OCI-LY1 (cell line): ENCODE measurements around the gene CEP112.

Source experiments
- H2AFZ ChIP-seq: fragments of 200-600 bp; sonication (generic), shearing (Covaris generic); 2 replicates; pipeline ENCODE4 v1.6.0; 2014; ENCODE audit warnings: antibody characterized with exemption, mild to moderate bottlenecking, low read length
- H3F3A ChIP-seq: fragments of 200-600 bp; sonication (generic), shearing (Covaris generic); 2 replicates; pipeline ENCODE4 v1.6.0; 2014; ENCODE audit warnings: mild to moderate bottlenecking, antibody characterized with exemption, low read length, moderate library complexity; ENCODE audit not compliant: insufficient read depth
- H3K27ac ChIP-seq: fragments of 200-600 bp; sonication (generic); 2 replicates; pipeline ENCODE4 v1.5.1; 2014; ENCODE audit warnings: low read length, mixed run types, mild to moderate bottlenecking, low read depth; ENCODE audit not compliant: poor library complexity, severe bottlenecking
- H3K27me3 ChIP-seq: fragments of 200-600 bp; sonication (generic); 2 replicates; pipeline ENCODE4 v1.6.0; 2014; ENCODE audit warnings: antibody characterized with exemption, mild to moderate bottlenecking, low read length, moderate library complexity; ENCODE audit not compliant: insufficient read depth
- H3K36me3 ChIP-seq: fragments of 200-600 bp; sonication (generic); 2 replicates; pipeline ENCODE4 v1.6.1; 2014; ENCODE audit warnings: mild to moderate bottlenecking, antibody characterized with exemption, low read length, moderate library complexity, mixed read lengths; ENCODE audit not compliant: insufficient read depth
- H3K4me1 ChIP-seq: fragments of 200-600 bp; sonication (generic); 2 replicates; pipeline ENCODE4 v1.5.1; 2014; ENCODE audit warnings: mild to moderate bottlenecking, low read length, moderate library complexity; ENCODE audit not compliant: insufficient read depth, severe bottlenecking
- H3K4me2 ChIP-seq: fragments of 200-600 bp; sonication (generic), shearing (Covaris generic); 2 replicates; pipeline ENCODE4 v1.6.1; 2014; ENCODE audit warnings: low read length
- H3K4me3 ChIP-seq: fragments of 200-600 bp; sonication (generic); 2 replicates; pipeline ENCODE4 v1.5.1; 2014; ENCODE audit warnings: low read length, low read depth, mild to moderate bottlenecking, mixed read lengths; ENCODE audit not compliant: poor library complexity, severe bottlenecking
- H3K79me2 ChIP-seq: fragments of 200-600 bp; shearing (Covaris generic); 2 replicates; pipeline ENCODE4 v1.6.1; 2016; ENCODE audit warnings: mixed run types, low read length, mixed read lengths; ENCODE audit not compliant: insufficient read depth
- H3K9ac ChIP-seq: fragments of 200-600 bp; sonication (generic), shearing (Covaris generic); 2 replicates; pipeline ENCODE4 v1.6.1; 2014; ENCODE audit warnings: mild to moderate bottlenecking, low read length, mixed read lengths
- H3K9me2 ChIP-seq: fragments of 200-600 bp; sonication (generic), shearing (Covaris generic); 2 replicates; pipeline ENCODE4 v1.6.1; 2014; ENCODE audit warnings: low read depth, mild to moderate bottlenecking, low read length, mixed read lengths
- H3K9me3 ChIP-seq: fragments of 200-600 bp; shearing (Covaris generic); 2 replicates; pipeline ENCODE4 v1.6.1; 2014; ENCODE audit warnings: low read length, mixed read lengths
- H4K20me1 ChIP-seq: fragments of 200-600 bp; sonication (generic), shearing (Covaris generic); 2 replicates; pipeline ENCODE4 v1.6.0; 2016; ENCODE audit warnings: mild to moderate bottlenecking, low read length; ENCODE audit not compliant: insufficient read depth
- EZH2 ChIP-seq: fragments of 200-600 bp; sonication (generic), shearing (Covaris generic); IDR thresholded peaks from 2 replicates; pipeline ENCODE4 v1.8.0; 2017; ENCODE audit warnings: borderline replicate concordance, mixed run types, mild to moderate bottlenecking, antibody characterized with exemption, low read length, moderate library complexity, mixed read lengths
- TF ChIP-seq, protein P1 (sequence below): fragments of 200-600 bp; sonication (generic), shearing (Covaris generic); IDR thresholded peaks from 2 replicates; pipeline ENCODE4 v1.5.1; 2017; ENCODE audit warnings: mild to moderate bottlenecking, antibody characterized with exemption, low read length, moderate library complexity, mixed read lengths

Gene CEP112

DNA sequence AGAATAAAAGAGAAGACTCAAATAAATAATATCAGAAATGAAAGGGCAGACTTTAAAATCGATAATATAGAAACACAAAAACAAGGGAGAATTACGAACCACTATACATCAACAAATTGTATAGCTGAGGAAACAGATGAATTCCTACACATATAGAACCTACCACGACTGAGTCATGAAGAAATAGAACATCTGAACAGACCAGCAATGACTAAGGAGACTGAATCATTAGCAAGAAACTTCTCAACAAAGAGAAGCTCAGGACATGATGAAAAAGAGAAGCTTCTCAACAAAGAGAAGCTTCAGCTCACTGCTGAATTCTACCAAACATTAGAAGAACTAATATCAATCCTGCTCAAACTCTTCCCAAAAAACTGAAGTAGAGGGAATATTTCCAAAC, 255.9 kb downstream of the CEP112 start:
- Histone ChIP-seq H3K9me3 (peaks cover 5% of the 10 kb centered on the region; the same call in 1 of the 2 replicates), H3K36me3 (no peaks in the 10 kb centered on the region), H2AFZ (no peak overlapping the region), H3K4me2 (no peak overlapping the region), H3K27me3 (no peaks in the 10 kb centered on the region), H4K20me1 (no peaks in the 10 kb centered on the region), H3K27ac (no peak overlapping the region), H3K9ac (no peak overlapping the region), H3K4me1 (no peaks in the 10 kb centered on the region), H3K79me2 (no peaks in the 10 kb centered on the region), H3K9me2 (no peaks in the 10 kb centered on the region), H3K4me3 (no peak overlapping the region), H3F3A (no peaks in the 10 kb centered on the region)
- TF ChIP-seq EZH2, result no peak
- TF ChIP-seq, protein P1, sequence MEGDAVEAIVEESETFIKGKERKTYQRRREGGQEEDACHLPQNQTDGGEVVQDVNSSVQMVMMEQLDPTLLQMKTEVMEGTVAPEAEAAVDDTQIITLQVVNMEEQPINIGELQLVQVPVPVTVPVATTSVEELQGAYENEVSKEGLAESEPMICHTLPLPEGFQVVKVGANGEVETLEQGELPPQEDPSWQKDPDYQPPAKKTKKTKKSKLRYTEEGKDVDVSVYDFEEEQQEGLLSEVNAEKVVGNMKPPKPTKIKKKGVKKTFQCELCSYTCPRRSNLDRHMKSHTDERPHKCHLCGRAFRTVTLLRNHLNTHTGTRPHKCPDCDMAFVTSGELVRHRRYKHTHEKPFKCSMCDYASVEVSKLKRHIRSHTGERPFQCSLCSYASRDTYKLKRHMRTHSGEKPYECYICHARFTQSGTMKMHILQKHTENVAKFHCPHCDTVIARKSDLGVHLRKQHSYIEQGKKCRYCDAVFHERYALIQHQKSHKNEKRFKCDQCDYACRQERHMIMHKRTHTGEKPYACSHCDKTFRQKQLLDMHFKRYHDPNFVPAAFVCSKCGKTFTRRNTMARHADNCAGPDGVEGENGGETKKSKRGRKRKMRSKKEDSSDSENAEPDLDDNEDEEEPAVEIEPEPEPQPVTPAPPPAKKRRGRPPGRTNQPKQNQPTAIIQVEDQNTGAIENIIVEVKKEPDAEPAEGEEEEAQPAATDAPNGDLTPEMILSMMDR, result no peak

GRCh38 chr17:65933290-65933689, 258.6 kb downstream of the CEP112 start:
- TF ChIP-seq, protein P1, result no peak
- TF ChIP-seq EZH2, result no peak
- H3K36me3 ChIP-seq, result no peaks in the 10 kb centered on the region
- H3K9me3 ChIP-seq, result peaks cover 2% of the 10 kb centered on the region; the same call in 1 of the 2 replicates
- no peaks in the 10 kb centered on the region for H3K79me2 ChIP-seq
- H3K27ac ChIP-seq, result no peak overlapping the region
- no peaks in the 10 kb centered on the region for H3F3A ChIP-seq
- no peaks in the 10 kb centered on the region for H4K20me1 ChIP-seq
- H3K9me2 ChIP-seq, result no peaks in the 10 kb centered on the region
- H3K27me3 ChIP-seq, result no peaks in the 10 kb centered on the region
- H3K9ac ChIP-seq, result no peak overlapping the region
- no peak overlapping the region for H3K4me3 ChIP-seq
- H3K4me1 ChIP-seq, result no peaks in the 10 kb centered on the region
- H3K4me2 ChIP-seq, result no peak overlapping the region
- H2AFZ ChIP-seq, result no peak overlapping the region

GRCh38 chr17:65931246-65932149, 260.4 kb downstream of the CEP112 start:
- no peaks in the 10 kb centered on the region for H3K27me3 ChIP-seq
- H3K79me2 ChIP-seq, result no peaks in the 10 kb centered on the region
- no peak overlapping the region for H3K27ac ChIP-seq
- no peaks in the 10 kb centered on the region for H3K36me3 ChIP-seq
- no peak overlapping the region for H3K4me2 ChIP-seq
- no peak for TF ChIP-seq EZH2
- TF ChIP-seq, protein P1, result no peak
- H3K9me3 ChIP-seq, result peaks cover 2% of the 10 kb centered on the region; the same call in 1 of the 2 replicates
- H3K4me1 ChIP-seq, result no peaks in the 10 kb centered on the region
- H2AFZ ChIP-seq, result no peak overlapping the region
- no peak overlapping the region for H3K9ac ChIP-seq
- H4K20me1 ChIP-seq, result no peaks in the 10 kb centered on the region
- no peaks in the 10 kb centered on the region for H3K9me2 ChIP-seq
- no peaks in the 10 kb centered on the region for H3F3A ChIP-seq
- no peak overlapping the region for H3K4me3 ChIP-seq
